Activated CD4-positive, alpha-beta T cell treated with anti-CD3 and anti-CD28 coated beads, Interleukin-2, amount 50 U/mL, for 48 hours (primary cell): Measurements from ENCODE around the gene TARM1.

ENCODE experiments used
- DNase-seq, 2 experiments: peaks; one replicate each; pipeline ENCODE4 v3.0.0-alpha.2; 2020

TARM1 gene

DNA sequence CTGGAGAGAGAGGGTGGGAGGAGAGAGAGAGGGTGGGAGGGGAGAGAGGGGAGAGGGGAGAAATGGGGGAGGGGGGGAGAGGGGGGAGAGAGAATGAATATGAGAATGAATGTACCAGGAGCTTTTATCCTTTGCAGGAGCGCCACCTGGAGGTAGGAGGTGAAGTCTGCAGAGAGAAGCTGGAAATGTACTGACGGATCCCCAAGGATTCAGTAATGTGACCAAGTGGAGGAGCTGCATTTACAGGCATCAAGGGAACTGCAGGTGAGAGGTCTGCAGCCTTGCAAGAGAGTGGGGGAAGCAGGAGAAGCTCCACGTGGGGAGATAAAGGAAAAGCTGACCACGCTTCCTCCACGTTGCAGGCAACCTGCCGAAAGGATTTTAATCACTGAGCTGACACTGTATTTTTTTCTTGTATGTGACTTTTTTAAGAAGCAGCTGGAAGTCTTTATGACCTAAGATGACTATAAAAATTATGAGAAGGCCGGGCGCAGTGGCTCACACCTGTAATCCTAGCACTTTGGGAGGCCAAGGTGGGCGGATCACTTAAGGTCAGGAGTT lies 51.2 kb downstream of the TARM1 start:
- peak; percentile 59 to 70 for DNase-seq

- DNase-seq = no peak
These were observed 51.9 kb downstream of the TARM1 start for GRCh38 chr19:54029301-54029700.

DNA sequence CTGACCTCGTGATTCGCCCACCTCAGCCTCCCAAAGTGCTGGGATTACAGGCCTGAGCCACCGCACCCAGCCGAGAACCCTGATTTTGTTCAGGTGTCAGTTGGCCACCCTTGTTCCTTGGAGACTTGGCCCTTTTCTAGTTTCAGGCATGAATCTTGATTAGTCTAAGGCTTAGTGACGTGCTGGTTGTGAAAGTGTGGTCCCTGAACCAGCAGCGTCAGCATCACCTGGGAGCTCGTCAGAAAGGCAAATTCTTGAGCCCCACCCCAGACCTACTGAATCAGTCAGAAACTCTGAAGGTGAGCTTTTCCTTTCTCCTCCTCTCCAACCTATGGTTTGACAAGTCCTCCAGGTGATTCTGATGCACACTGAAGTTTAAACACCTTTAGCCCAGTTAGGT lies 54.5 kb downstream of the TARM1 start:
- DNase-seq = no peak

DNA sequence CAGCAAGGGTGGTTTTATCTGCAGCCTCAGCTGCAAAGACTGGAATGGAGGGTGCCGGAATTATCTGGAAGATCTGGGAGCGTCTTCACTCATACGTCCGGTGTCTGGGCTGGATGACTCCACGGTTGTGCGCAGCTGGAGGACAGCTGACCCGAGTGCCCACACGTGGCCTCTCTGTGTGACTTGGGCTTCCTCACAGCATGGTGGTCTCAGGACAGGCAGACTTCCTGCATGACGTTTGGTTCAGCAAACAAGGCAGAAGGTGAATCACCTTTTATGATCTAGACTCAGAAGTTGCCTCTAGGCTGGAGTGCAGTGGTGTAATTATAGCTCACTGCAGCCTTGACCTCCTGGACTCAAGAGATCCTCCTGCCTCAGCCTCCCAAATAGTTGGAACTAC lies 56.5 kb downstream of the TARM1 start:
- no peak for DNase-seq

- no peak for DNase-seq
These were observed 58.0 kb downstream of the TARM1 start for GRCh38 chr19:54023191-54023590.

DNA sequence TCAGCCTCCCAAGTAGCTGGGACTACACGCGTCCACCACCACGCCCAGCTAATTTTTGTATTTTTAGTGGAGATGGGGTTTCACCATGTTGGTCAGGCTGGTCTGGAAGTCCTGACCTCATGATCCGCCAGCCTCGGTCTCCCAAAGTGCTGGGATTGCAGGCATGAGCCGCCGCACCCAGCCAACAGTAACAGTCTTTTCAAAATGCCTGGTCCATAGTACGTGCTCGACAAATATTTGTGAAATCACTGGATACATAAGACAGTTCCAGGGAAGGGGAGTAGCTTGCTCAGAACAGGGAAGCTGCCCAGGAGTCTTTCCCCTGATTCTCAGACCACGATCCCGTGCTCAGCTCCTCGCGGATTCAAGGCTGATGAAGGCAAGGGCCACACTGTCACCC lies 59.2 kb downstream of the TARM1 start:
- DNase-seq = no peak

- DNase-seq = no peak
These were observed 59.8 kb downstream of the TARM1 start for GRCh38 chr19:54021363-54021762.
